Natural killer cell (primary cell): ENCODE measurements around the gene PRDM8. TPM values are rescaled to one million over a fixed set of nuclear protein-coding genes. Genes with fewer than 3 reads are reported as not detected.

Experiments used
- ATAC-seq, 3 donors: fragments of 150-1000 bp in 2 of 3; fragments of 200-7000 bp in 1 of 3; cut with Tn5 transposase; 1 replicate in 1 of 3; 2 replicates in 2 of 3; pipeline ENCODE4 v1.10.0; 2021; ENCODE audit warnings: mild to moderate bottlenecking in 2 of 3, moderate library complexity in 2 of 3
- DNase-seq, 2 donors: peaks; one replicate each; pipeline versions ENCODE4 v3.0.0 to v3.0.0-alpha.2; 2013 to 2021; ENCODE audit warnings: mixed read lengths in 1 of 2
- H3K27ac ChIP-seq: one replicate; pipeline ENCODE4 v1.5.1; 2013; ENCODE audit warnings: mild to moderate bottlenecking, low read length
- H3K27me3 ChIP-seq: one replicate; pipeline ENCODE4 v1.6.1; 2013; ENCODE audit warnings: low read length; ENCODE audit not compliant: control insufficient read depth, insufficient read depth
- H3K36me3 ChIP-seq: one replicate; pipeline ENCODE4 v1.6.1; 2013; ENCODE audit warnings: low read length; ENCODE audit not compliant: control insufficient read depth, insufficient read depth
- H3K4me1 ChIP-seq: one replicate; pipeline ENCODE4 v1.6.1; 2013; ENCODE audit warnings: low read length; ENCODE audit not compliant: control insufficient read depth, insufficient read depth
- H3K4me3 ChIP-seq: one replicate; pipeline ENCODE4 v1.5.1; 2013; ENCODE audit warnings: low read length
- H3K9me3 ChIP-seq: one replicate; pipeline ENCODE4 v1.6.1; 2013; ENCODE audit warnings: low read length; ENCODE audit not compliant: control insufficient read depth, insufficient read depth
- H3K27ac Mint-ChIP-seq, 2 donors: one replicate each; pipeline ENCODE4 v1.8.0; 2022; ENCODE audit warnings: mild to moderate bottlenecking in 2 of 2, mixed read lengths in 2 of 2, moderate library complexity in 1 of 2
- H3K27me3 Mint-ChIP-seq, 2 donors: one replicate each; pipeline ENCODE4 v1.8.0; 2022; ENCODE audit warnings: low read depth in 2 of 2, mixed read lengths in 2 of 2
- H3K36me3 Mint-ChIP-seq: one replicate; pipeline ENCODE4 v1.8.0; 2022; ENCODE audit warnings: mixed read lengths
- H3K4me1 Mint-ChIP-seq, 2 donors: one replicate each; pipeline ENCODE4 v1.8.0; 2022; ENCODE audit warnings: mixed read lengths in 2 of 2
- H3K4me3 Mint-ChIP-seq: one replicate; pipeline ENCODE4 v1.8.0; 2022; ENCODE audit warnings: mild to moderate bottlenecking, moderate library complexity, mixed read lengths
- H3K9me3 Mint-ChIP-seq, 2 donors: one replicate each; pipeline ENCODE4 v1.8.0; 2022; ENCODE audit warnings: mixed read lengths in 2 of 2
- CTCF ChIP-seq: fragments of 200-600 bp; IDR thresholded peaks from one replicate; pipeline ENCODE4 v1.8.0; 2022; ENCODE audit warnings: antibody characterized with exemption
- WGBS: methylation state at CpG from one replicate; pipeline ENCODE4 v1.1.7; 2013; ENCODE audit warnings: missing lambda C conversion rate; ENCODE audit not compliant: insufficient coverage; 5-methylcytosine and 5-hydroxymethylcytosine counted together
- intact Hi-C: fragments of 100-400 bp; cut with micrococcal nuclease; formaldehyde crosslinking; loops from one replicate; pipeline ENCODE4 v1.14.2; 2022
- total RNA-seq, 4 donors: library from RNA; stranded (reverse); fragments of 120-200 nt in 1 of 4; gene quantifications; one replicate each; pipeline versions ENCODE4 v1.2.3 to v1.2.4, GENCODE V29; 2013 to 2022

Gene PRDM8
- total RNA-seq, 3 donors from 2014 or later (not counting 1 experiment from before 2014, with no cell fraction given), result 5.8 to 6.2 (median 6.0) TPM

GRCh38 chr4:80237992-80238391 is 40.7 kb downstream of the PRDM8 start:
- no peaks in the 10 kb centered on the region for H3K9me3 Mint-ChIP-seq
- ATAC-seq (no peak), DNase-seq (no peak)
- peaks cover 2% of the 10 kb centered on the region for H3K27me3 ChIP-seq
- H3K36me3 Mint-ChIP-seq, result no peaks in the 10 kb centered on the region
- peaks cover 6 to 19% of the 10 kb centered on the region in 2 donors for H3K27me3 Mint-ChIP-seq
- H3K4me3 ChIP-seq, result no peak overlapping the region
- intact Hi-C loops, result no loop called here
- H3K4me1 ChIP-seq, result no peaks in the 10 kb centered on the region
- no peak for TF ChIP-seq CTCF
- no peak overlapping the region for H3K27ac Mint-ChIP-seq
- no peak overlapping the region for H3K4me3 Mint-ChIP-seq
- no peaks in the 10 kb centered on the region for H3K36me3 ChIP-seq
- no peaks in the 10 kb centered on the region for H3K4me1 Mint-ChIP-seq
- WGBS, result 88% methylated on average over 4 of the region's 6 CpGs
- H3K9me3 ChIP-seq, result no peaks in the 10 kb centered on the region
- H3K27ac ChIP-seq, result no peak overlapping the region

GRCh38 chr4:80239480-80240150 is 42.3 kb downstream of the PRDM8 start:
- Mint-ChIP-seq H3K4me1 (no peaks in the 10 kb centered on the region), H3K27me3 (peaks cover 7% of the 10 kb centered on the region in 2 donors), H3K4me3 (no peak overlapping the region), H3K27ac (no peak overlapping the region), H3K36me3 (no peaks in the 10 kb centered on the region), H3K9me3 (no peaks in the 10 kb centered on the region)
- Histone ChIP-seq H3K27me3 (no peaks in the 10 kb centered on the region), H3K27ac (no peak overlapping the region), H3K4me3 (no peak overlapping the region), H3K36me3 (no peaks in the 10 kb centered on the region), H3K9me3 (no peaks in the 10 kb centered on the region), H3K4me1 (no peaks in the 10 kb centered on the region)
- intact Hi-C loops, result no loop called here
- TF ChIP-seq CTCF, result no peak
- WGBS, result 90% methylated on average over 3 of the region's 3 CpGs
- DNase-seq (no peak), ATAC-seq (no peak)

- Mint-ChIP-seq H3K4me1 (no peaks in the 10 kb centered on the region), H3K36me3 (no peaks in the 10 kb centered on the region), H3K27me3 (peaks cover 5 to 6% of the 10 kb centered on the region in 2 donors), H3K9me3 (no peaks in the 10 kb centered on the region), H3K4me3 (no peak overlapping the region), H3K27ac (no peak overlapping the region)
- no peaks in the 10 kb centered on the region for H3K36me3 ChIP-seq
- DNase-seq, result no peak
- TF ChIP-seq CTCF, result no peak
- intact Hi-C loops, result no loop called here
- no peak overlapping the region for H3K27ac ChIP-seq
- ATAC-seq, result no peak
- H3K4me3 ChIP-seq, result no peak overlapping the region
- no peaks in the 10 kb centered on the region for H3K9me3 ChIP-seq
- no peaks in the 10 kb centered on the region for H3K4me1 ChIP-seq
- H3K27me3 ChIP-seq, result no peaks in the 10 kb centered on the region
Observed at GRCh38 chr4:80240976-80241375, 43.7 kb downstream of the PRDM8 start.
